Activated naive CD4-positive, alpha-beta T cell treated with anti-CD3 and anti-CD28 coated beads, Interleukin-2, amount 50 U/mL, for 16 hours (primary cell): ENCODE data around the gene SPINK13.
"Not testable (repeated sequence)": the region's sequence is repeated elsewhere in the genome, so short reads cannot be mapped to it uniquely, and the experiment has no call there.

Experiments
- DNase-seq: peaks from one replicate; pipeline ENCODE4 v3.0.0-alpha.2; 2020

SPINK13 gene

DNA sequence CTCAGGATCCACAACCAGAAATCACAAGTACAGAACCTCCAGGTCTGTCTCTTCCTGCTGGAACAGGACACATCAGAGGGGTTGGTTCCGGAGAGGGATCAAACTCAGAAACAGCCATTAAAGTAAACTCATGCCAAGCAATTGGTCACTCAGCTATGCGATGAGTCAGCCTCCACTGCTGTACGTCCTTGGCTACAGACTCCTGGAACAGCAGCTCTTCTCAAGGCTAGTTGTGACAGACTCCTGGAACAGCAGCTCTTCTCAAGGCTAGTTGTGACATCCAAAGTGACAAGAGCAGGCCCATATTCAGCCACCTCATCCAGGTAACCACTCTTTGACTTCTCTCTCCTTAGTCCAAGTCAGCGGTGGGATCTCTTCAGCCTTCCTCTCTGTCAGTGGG lies at the start of gene SPINK13:
Gene SPINK13 (plus strand): TSS at position 229 of the 400 bp plus-strand sequence. CDS start 1,279 bp downstream, outside the sequence.
- no peak for DNase-seq

DNA sequence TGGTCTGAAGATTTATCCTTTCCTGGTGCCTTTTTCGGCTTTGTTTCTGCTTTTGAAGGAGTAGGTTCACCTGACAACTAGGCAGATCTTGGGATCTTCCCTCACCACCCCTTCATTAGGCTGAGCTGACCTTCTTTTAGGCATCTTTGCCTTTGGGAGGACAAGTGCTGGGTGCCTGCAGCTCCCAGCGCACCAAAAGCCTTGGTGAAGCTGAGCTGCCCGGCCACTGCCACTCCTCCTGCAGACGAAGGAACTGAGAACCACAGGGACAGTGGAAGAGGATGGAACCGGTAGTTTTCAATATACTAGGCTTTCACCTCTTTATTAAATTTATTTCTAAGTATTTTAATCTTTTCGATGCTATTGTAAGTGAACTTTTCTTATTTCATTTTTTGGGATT lies 47.1 kb upstream of the SPINK13 start:
- no peak for DNase-seq

DNA sequence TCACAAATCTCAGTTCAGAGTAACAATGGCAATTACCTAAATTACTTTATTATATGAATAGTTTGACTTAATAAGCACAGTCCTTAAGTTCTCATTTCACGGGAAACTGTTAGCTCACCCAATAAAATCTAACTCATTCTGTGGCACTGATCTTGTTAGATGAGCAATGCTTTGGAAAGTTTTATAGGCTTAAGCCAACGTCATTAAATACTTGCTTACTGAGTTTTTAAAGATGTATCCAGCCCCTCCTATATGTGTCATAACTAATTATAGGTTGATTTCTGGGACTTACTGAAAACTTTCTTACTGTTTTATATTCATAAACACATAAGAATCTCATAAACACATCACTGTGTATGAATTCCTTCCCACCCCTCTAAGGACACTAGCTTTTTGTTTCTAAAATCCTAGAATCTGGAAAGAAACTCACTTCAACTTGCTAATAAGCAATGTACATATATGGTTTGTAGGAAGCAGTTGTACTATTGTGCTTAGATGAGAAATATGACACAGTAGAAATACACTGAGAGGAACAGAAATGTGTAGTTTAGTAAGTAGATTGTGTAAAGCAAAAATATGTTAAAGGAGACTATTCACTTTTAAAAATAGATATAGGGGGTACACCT lies 44.4 kb upstream of the SPINK13 start:
- no peak for DNase-seq

DNA sequence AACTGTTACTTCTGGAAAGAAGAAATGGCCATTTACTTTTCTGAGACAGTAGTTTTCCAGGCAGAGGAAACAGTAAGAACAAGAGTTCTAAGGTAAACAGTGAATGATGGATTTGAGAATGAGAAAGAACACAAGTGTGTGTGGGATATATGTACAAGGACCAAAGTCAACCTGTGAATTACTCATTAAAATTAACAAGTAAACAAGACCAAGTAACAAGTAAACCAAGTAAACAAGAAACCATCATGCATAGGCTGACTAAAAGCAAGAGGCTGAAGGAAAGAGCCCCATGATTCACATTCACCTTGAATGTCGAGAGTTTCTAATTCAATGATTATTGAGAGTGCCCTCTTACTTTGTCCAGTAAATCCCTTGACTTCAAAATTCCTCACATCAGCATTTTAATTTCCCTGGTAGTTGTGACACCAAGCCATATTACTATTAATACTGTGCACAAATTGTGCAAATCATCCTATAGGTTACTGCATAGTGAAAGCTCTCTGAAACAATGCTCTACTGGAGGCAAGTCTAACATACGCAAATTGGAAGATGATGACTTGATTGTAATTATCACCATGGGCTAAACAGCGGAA lies 40.1 kb upstream of the SPINK13 start:
- no peak for DNase-seq

DNA sequence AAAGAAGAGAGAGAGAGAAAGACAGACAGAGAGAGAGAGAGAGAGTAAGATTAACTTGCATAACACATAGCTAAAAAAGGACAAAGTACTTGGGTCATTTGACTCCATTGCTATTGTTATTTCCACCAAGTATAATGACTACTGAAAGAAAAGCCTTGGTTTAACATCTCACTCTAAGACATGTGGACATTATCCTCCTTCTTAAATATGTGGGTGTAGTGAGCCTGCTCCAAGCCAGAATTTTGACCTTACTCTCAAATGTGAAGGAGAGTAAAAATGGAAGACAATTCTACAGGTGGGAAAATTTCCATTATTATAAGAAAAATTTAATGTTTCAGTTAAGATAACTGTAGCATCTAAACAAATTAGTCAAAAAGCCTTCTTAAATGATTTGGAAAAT lies 38.8 kb upstream of the SPINK13 start:
- no peak for DNase-seq

DNA sequence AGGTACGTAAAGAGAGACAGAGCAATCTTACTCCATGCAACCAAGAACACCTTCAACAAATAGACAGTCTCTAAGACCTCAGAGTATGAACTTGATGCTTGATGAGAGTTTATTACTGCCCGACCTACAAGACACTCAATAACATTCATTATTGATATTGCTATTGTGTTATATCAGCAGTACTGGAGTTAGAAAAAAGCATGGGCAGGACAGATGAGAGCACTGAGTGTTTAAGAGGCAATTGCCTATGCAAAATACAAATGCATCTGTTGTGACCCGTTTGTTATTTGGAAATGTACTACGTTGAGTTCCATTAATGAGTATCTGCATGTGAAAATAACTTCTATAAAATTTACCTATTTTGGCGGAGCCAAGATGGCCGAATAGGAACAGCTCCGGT lies 38.4 kb upstream of the SPINK13 start:
- DNase-seq = no peak

- no peak for DNase-seq
Measured at GRCh38 chr5:148237785-148238417, 30.7 kb upstream of the SPINK13 start.

- DNase-seq = no peak
Measured at GRCh38 chr5:148238418-148238794, 30.2 kb upstream of the SPINK13 start, which contains the start of gene MARCOL. MARCOL (plus strand) TSS chr5:148238525; CDS start chr5:148238598, 73 bp downstream.

DNA sequence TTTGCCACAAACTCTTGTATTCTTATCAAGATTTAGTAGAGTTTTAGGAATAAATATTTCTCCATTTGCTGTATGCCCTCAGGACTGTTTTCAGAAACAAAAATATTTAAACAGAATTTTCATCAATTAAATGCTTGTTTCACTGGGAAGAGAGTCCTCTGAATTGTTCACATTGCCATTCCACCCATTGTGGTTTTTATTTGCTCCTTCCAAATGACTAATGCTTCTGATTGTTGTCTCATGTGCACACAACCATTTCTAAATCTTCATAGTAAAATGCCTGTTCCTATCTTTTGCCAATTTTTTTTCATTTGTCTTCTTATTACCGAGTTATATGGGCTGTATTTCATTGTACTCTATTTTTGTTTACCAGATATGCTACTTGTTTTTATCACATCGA lies 19.7 kb upstream of the SPINK13 start:
- no peak for DNase-seq

GRCh38 chr5:148255456-148255855 lies 13.1 kb upstream of the SPINK13 start:
- no peak for DNase-seq

DNA sequence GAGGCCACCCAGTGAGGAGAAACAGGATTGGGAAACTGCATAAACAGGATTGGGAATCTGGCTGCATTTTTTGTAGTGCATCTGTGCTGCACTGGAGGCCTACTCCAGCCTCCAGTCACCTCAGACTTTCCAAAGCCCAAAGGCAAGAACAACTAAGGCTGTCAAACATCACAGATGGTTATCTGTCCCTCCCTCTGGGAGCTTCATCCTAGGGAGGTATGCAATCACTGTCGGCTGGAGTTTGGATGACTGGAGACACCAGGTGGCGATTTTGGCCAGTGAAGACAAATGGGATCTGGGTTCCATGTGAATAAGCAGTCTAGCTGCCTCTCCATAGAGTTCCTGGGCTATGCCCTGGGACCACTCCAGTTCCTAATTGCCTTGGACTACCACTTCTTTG lies 9.3 kb upstream of the SPINK13 start:
- DNase-seq = no peak

DNA sequence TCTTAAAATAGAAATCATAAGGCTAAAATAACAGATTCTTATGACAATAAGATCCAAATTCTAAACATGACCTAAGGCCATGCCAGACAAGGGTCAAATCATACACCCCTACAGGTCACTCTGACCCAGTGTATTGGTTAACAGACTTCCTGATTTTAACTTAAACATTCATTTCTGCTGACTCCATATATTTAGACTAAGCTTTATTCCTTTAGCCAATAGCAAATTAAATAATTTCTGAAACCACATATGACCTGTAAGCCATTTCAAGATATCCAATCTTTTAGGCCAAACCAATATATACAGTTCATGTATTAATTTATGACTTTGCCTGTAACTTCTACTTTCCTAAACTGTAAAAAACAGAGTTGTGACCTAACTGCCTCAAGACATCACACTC lies 7.4 kb upstream of the SPINK13 start:
- no peak for DNase-seq

DNA sequence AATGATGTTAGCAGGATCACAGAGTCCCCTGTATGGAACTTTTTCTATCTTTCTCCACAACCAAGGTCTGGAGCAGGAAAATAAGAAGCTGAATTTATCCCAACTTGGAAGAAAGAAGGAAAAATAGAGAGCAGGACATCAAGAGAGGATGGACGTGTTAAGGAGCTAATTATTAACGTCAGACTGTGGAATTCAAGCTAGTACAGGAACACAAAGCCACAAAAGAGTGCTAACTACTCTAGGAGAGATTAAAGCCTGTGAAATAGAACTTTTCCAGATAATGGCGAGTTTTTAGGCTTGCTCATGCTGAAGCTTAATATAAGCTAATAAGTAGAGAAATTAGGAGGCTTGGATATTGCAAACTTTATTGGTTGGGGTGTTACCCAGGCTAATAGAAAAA lies 632 bp upstream of the SPINK13 start:
- no peak for DNase-seq

GRCh38 chr5:148275129-148275528 lies 6.5 kb downstream of the SPINK13 start:
- not testable (repeated sequence) for DNase-seq

- not testable (repeated sequence) for DNase-seq
Measured at GRCh38 chr5:148280893-148281292, 12.3 kb downstream of the SPINK13 start.

DNA sequence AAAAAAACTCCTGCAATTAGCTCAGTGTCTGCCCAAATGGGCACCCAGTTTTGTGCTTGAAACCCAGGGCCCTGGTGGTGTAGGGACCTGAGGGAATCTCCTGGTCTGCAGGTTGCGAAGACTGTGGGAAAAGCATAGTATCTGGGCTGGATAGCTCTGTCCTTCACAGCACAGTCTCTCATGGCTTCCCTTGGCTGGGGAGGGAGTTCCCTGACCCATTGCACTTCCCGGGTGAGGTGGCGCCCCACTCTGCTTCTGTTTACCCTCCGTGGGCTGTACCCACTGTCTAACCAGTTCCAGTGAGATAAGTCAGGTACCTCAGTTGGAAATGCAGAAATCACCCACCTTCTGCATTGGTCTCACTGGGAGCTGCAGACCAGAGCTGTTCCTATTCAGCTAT lies 12.7 kb downstream of the SPINK13 start:
- DNase-seq = not testable (repeated sequence)

DNA sequence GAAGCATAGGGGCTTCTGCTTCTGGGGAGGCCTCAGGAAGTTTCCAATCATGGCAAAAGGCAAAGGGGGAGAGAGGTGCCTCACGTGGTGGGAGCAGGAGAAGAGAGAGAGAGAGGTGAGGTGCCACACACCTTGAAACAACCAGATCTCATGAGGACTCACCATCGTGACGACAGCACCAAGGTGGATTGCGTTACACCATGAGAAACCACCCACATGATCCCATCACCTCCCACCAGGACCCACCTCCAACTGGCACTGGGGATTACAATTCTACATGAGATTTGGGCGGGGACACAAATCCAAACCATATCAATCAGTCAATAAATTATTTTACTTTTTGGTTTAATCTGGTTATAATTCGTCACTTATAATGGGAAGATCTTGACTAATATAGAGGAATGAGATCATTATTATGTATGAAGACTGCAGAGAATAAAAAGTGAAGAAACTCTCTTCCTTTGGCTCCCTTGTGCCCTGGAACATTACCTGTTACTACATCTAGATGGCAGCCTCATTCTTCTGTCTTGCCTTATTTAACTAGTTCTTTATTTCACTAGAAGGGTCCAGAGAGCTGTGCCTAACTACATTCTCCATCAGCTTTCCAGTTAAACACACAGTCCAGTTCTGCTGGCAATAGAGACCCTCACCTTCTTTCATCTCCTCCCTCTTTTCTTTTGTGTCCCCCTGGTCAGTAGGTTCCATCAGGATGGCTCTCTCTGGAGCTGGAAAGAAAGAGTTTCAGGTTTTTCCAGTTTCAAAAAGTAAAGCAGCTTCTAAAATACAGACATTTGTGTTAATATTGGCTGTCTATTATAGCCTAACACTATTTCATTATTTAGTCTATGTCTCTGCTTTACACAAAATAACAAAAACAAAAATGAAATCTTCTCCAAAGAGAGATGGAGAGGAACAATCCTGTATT lies 21.9 kb downstream of the SPINK13 start:
- DNase-seq = no peak

DNA sequence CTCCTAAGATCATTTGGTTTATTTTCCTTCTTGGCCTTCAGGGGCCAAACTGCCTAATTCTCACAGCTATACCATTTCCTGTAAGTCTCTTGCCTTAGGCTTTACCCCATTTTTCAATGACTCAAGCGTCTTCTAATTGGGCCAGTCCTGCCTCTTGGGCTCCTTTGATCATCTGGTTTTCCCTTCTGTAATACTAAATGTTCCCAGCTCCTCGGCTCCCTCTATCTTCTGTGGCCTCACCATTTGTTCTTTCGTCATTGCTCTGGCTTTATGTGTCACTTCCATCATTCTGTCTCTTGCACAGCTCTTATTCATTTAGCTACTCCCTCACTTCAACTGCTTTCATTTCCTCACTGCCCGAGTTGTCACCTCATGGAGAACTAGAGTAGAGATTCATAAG lies 29.1 kb downstream of the SPINK13 start:
- no peak for DNase-seq

DNA sequence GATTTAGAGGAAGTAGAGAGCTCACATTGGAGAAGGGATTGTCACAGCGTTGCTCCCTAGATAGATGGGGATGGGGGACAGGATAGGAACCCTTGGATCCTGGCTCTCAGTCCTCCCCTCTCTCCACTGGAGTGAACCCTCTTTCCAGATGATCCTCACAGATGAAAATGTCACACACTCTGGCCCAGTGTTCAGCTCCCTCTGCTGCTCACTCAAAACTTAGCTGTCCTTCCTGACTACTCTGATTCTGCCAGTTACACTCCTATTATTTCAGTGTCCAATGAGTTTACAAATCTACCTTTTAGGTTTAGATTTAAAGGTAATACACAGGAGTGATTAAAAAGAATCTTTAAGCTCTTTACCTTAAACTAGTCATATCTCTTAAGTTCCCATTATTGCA lies 37.9 kb downstream of the SPINK13 start:
- DNase-seq = no peak

DNA sequence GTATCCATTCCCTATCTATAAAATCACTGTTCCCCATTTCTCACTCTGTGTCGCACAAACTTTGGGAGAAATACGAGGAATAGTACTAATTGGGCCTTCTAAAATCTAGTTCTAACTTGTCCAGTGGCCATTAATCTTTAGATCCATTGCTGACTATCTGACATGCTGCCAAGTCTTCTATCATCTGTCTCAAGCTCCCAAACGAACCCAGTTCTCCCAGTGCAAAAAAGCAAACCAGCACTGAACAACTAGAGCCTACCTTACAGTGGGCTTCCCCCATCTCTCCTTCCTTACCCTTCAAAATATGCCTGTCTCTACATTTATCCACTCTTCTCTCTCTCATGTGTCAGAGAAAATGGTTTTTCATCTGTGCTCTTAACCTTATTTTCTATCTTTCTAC lies 40.4 kb downstream of the SPINK13 start:
- DNase-seq = no peak

- no peak for DNase-seq
Measured at GRCh38 chr5:148309746-148310145, 41.2 kb downstream of the SPINK13 start.

GRCh38 chr5:148311484-148311883 lies 42.9 kb downstream of the SPINK13 start:
- no peak for DNase-seq

DNA sequence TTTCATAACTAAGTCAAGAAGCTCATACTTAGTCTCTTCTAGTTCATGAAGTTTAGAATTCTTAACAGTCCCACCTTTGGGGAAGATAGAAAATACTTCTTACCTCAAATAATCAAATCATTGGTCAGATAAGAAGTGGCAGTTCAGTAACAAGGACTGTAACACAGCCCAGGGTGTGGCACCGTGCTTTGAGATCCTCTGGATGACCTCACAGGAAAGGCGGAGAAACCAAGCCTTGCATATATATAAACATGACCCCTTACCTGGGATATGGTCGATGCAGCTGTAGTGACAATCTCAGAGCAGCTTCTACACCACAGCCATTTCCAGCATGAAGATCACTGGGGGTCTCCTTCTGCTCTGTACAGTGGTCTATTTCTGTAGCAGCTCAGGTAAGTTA lies 43.6 kb downstream of the SPINK13 start, which contains the start of gene SPINK7:
Gene SPINK7 (plus strand): TSS at position 271 of the 400 bp plus-strand sequence. CDS start 61 bp downstream, at position 332.
- no peak for DNase-seq
